ENCODE results near the gene MINDY3. TPM values are rescaled to one million over a fixed set of nuclear protein-coding genes. Genes with fewer than 3 reads are reported as not detected.

The MINDY3 gene
- total RNA-seq, 1 experiment from 2014 or later = 10.8 TPM

DNA sequence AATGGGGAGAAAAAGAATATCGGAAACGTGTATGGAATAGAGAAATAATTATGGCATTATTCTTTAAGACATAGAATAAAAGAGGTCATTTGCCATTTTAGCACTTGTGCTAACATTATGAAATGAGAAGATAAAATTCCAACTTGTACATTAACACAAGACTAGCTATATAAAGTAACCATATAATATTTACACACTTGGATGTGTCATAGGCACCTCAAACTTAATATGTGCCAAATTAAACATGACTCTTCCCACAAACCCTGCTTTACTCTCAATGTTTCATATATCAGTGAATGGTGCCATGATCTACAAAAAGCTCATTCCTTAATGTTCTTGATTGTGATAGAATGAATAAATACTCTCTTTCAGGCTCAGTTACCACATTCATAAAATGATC lies 4.1 kb upstream of the MINDY3 start:
- Histone ChIP-seq H3K4me2 (no peak overlapping the region), H3K9me2 (ENCODE audit: insufficient read depth) (no peaks in the 10 kb centered on the region), H3K79me2 (ENCODE audit: low read depth) (peaks cover 2% of the 10 kb centered on the region; the same call in 1 of the 2 replicates), H3F3A (ENCODE audit: insufficient read depth, low read depth) (no peaks in the 10 kb centered on the region), H3K4me1 (replicated peaks; ENCODE audit: insufficient read depth) (peaks cover 5% of the 10 kb centered on the region), H4K20me1 (ENCODE audit: insufficient read depth) (no peaks in the 10 kb centered on the region), H3K9me3 (ENCODE audit: insufficient read depth, low read depth) (peaks cover 13% of the 10 kb centered on the region), H3K36me3 (ENCODE audit: low read depth) (no peaks in the 10 kb centered on the region), H3K4me3 (no peak overlapping the region), H3K27ac (no peak overlapping the region), H3K27me3 (ENCODE audit: insufficient read depth, low read depth) (peaks cover 51% of the 10 kb centered on the region), H2AFZ (no peak overlapping the region)
- DNase-seq = no peak
- intact Hi-C loops (cut with micrococcal nuclease; ENCODE audit: unreplicated experiment) = no loop called here
- BruUV-seq (replicated peaks) = no TSS peak
- TF ChIP-seq, protein P1, sequence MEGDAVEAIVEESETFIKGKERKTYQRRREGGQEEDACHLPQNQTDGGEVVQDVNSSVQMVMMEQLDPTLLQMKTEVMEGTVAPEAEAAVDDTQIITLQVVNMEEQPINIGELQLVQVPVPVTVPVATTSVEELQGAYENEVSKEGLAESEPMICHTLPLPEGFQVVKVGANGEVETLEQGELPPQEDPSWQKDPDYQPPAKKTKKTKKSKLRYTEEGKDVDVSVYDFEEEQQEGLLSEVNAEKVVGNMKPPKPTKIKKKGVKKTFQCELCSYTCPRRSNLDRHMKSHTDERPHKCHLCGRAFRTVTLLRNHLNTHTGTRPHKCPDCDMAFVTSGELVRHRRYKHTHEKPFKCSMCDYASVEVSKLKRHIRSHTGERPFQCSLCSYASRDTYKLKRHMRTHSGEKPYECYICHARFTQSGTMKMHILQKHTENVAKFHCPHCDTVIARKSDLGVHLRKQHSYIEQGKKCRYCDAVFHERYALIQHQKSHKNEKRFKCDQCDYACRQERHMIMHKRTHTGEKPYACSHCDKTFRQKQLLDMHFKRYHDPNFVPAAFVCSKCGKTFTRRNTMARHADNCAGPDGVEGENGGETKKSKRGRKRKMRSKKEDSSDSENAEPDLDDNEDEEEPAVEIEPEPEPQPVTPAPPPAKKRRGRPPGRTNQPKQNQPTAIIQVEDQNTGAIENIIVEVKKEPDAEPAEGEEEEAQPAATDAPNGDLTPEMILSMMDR (conservative IDR thresholded peaks at IDR 0.05) = no peak
- TF ChIP-seq EZH2 (IDR thresholded peaks at IDR 0.05; ENCODE audit: low read depth) = no peak
- CTCF ChIA-PET = no interaction called here
- POLR2A ChIA-PET (ENCODE audit: unreplicated experiment) = no interaction called here

DNA sequence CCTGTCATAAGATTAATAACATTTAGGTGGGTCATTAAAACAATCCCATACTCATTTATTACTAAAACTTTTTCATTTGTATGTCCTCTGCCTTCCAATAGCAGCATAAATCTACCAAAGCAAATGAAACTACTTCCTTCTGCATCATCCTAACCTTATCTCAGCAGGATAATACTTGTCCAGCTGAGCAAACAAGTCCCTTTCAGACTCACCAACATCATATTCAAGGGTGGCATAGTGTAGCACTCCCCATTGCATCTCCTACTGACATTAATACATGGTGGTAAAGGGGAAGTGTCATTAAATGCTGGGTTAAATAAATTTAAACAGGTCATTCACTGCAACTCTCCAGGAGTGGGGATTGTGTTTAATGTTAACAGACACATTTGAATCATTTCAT lies 3.4 kb upstream of the MINDY3 start:
- TF ChIP-seq, protein P1 (conservative IDR thresholded peaks at IDR 0.05) = no peak
- TF ChIP-seq EZH2 (IDR thresholded peaks at IDR 0.05; ENCODE audit: low read depth) = no peak
- H3K36me3 ChIP-seq (ENCODE audit: low read depth) = no peaks in the 10 kb centered on the region
- peaks cover 13% of the 10 kb centered on the region for H3K9me3 ChIP-seq (ENCODE audit: insufficient read depth, low read depth)
- no peaks in the 10 kb centered on the region for H4K20me1 ChIP-seq (ENCODE audit: insufficient read depth)
- H3K27ac ChIP-seq = no peak overlapping the region
- no TSS peak for BruUV-seq (replicated peaks)
- DNase-seq = no peak
- peaks cover 45% of the 10 kb centered on the region for H3K27me3 ChIP-seq (ENCODE audit: insufficient read depth, low read depth)
- H3K4me1 ChIP-seq (replicated peaks; ENCODE audit: insufficient read depth) = peaks cover 12% of the 10 kb centered on the region
- intact Hi-C loops (cut with micrococcal nuclease; ENCODE audit: unreplicated experiment) = no loop called here
- no peaks in the 10 kb centered on the region for H3F3A ChIP-seq (ENCODE audit: insufficient read depth, low read depth)
- no peak overlapping the region for H3K4me2 ChIP-seq
- no peaks in the 10 kb centered on the region for H3K9me2 ChIP-seq (ENCODE audit: insufficient read depth)
- ChIA-PET CTCF (no interaction called here), POLR2A (ENCODE audit: unreplicated experiment) (no interaction called here)
- H2AFZ ChIP-seq = no peak overlapping the region
- H3K79me2 ChIP-seq (ENCODE audit: low read depth) = peaks cover 8% of the 10 kb centered on the region; the same call in 1 of the 2 replicates
- no peak overlapping the region for H3K4me3 ChIP-seq

DNA sequence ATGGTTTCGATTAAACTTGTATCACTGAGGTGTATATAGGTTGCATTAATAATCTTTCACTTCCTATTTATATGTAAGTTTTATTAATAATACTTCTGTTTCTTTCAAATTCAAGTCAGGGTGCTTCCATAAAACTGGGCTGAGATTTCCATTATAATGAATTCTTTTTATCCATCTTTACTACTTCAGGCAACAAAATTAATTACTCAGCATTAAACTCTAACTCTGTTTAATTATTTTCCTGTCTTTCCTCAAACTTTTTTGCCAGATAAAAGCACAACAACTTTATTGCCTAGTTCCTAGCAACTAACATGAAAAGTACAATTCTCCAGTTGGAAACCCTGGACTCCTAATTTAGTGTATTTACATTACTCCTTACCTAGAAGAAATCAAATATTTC lies 3.0 kb upstream of the MINDY3 start:
- H3K79me2 ChIP-seq (ENCODE audit: low read depth) = peaks cover 8% of the 10 kb centered on the region; the same call in 1 of the 2 replicates
- DNase-seq = no peak
- ChIA-PET CTCF (no interaction called here), POLR2A (ENCODE audit: unreplicated experiment) (no interaction called here)
- no peak for TF ChIP-seq EZH2 (IDR thresholded peaks at IDR 0.05; ENCODE audit: low read depth)
- TF ChIP-seq, protein P1 (conservative IDR thresholded peaks at IDR 0.05) = no peak
- no peaks in the 10 kb centered on the region for H3K36me3 ChIP-seq (ENCODE audit: low read depth)
- H2AFZ ChIP-seq = no peak overlapping the region
- peaks cover 13% of the 10 kb centered on the region for H3K9me3 ChIP-seq (ENCODE audit: insufficient read depth, low read depth)
- no peaks in the 10 kb centered on the region for H3K9me2 ChIP-seq (ENCODE audit: insufficient read depth)
- intact Hi-C loops (cut with micrococcal nuclease; ENCODE audit: unreplicated experiment) = no loop called here
- peaks cover 41% of the 10 kb centered on the region for H3K27me3 ChIP-seq (ENCODE audit: insufficient read depth, low read depth)
- no peaks in the 10 kb centered on the region for H3F3A ChIP-seq (ENCODE audit: insufficient read depth, low read depth)
- H3K4me1 ChIP-seq (replicated peaks; ENCODE audit: insufficient read depth) = peaks cover 12% of the 10 kb centered on the region
- H3K27ac ChIP-seq = no peak overlapping the region
- H4K20me1 ChIP-seq (ENCODE audit: insufficient read depth) = no peaks in the 10 kb centered on the region
- no peak overlapping the region for H3K4me3 ChIP-seq
- H3K4me2 ChIP-seq = no peak overlapping the region
- no TSS peak for BruUV-seq (replicated peaks)
